NB4 (cell line): ENCODE measurements around the gene MRRF.

Experiments
- DNase-seq: peaks from one replicate; pipeline ENCODE4 v3.0.0; 2010; ENCODE audit warnings: low read depth
- H3K4me3 ChIP-seq: one replicate; pipeline ENCODE4 v1.5.1; 2011; ENCODE audit warnings: mild to moderate bottlenecking, low read depth, low read length, moderate library complexity
- CTCF ChIP-seq: IDR thresholded peaks from one replicate; pipeline ENCODE4 v1.5.1; 2012; ENCODE audit warnings: low read depth, low read length
- MAX ChIP-seq: IDR thresholded peaks from 2 replicates; pipeline ENCODE4 v1.6.1; 2011; ENCODE audit warnings: low read depth, low read length
- MYC ChIP-seq: IDR thresholded peaks from 2 replicates; pipeline ENCODE4 v1.6.1; 2011; ENCODE audit warnings: low read depth, low read length
- POLR2A ChIP-seq: IDR thresholded peaks from 2 replicates; pipeline ENCODE4 v1.6.1; 2011; ENCODE audit warnings: mild to moderate bottlenecking; ENCODE audit not compliant: insufficient read length; ENCODE audit errors: extremely low read depth

MRRF gene

GRCh38 chr9:122370869-122371755 lies 106.4 kb downstream of the MRRF start, which contains the start of gene PTGS1:
TSS of gene PTGS1 (plus strand) at chr9:122371024. CDS start at chr9:122371085, 61 bp downstream.
- TF ChIP-seq POLR2A (no peak), MYC (no peak)
- peak; percentile 81 for DNase-seq

GRCh38 chr9:122371846-122372245 lies 107.2 kb downstream of the MRRF start:
- no peak for DNase-seq
- no peak overlapping the region for H3K4me3 ChIP-seq
- no peak for TF ChIP-seq MAX
- no peak for TF ChIP-seq POLR2A
- TF ChIP-seq MYC: no peak
- TF ChIP-seq CTCF: no peak

More at GRCh38 chr9:122370869-122371755, 106.4 kb downstream of the MRRF start, which contains the start of gene PTGS1:
- peak within 1 kb of the TSS; percentile 56 for H3K4me3 ChIP-seq

- no peak overlapping the region for H3K4me3 ChIP-seq
- no peak for TF ChIP-seq CTCF
- no peak for TF ChIP-seq MAX
- no peak for DNase-seq
Observed at GRCh38 chr9:122372856-122373845, 108.5 kb downstream of the MRRF start.

- DNase-seq: no peak
- no peak overlapping the region for H3K4me3 ChIP-seq
- TF ChIP-seq CTCF (no peak), POLR2A (no peak), MAX (no peak), MYC (no peak)
Observed at GRCh38 chr9:122374885-122375420, 110.3 kb downstream of the MRRF start.

GRCh38 chr9:122376796-122377195 lies 112.1 kb downstream of the MRRF start:
- no peak overlapping the region for H3K4me3 ChIP-seq
- TF ChIP-seq POLR2A (no peak), MYC (no peak), CTCF (no peak), MAX (no peak)
- DNase-seq: no peak
